ENCODE data around the gene HSD17B4. TPM values are rescaled to one million over a fixed set of nuclear protein-coding genes. Genes with fewer than 3 reads are reported as not detected.
A peak's percentile ranks its signal among the peaks of the same experiment; 100 is the strongest.

Gene HSD17B4
- total RNA-seq, 1 donor from 2014 or later: 204 TPM

GRCh38 chr5:119524485-119524884, 72.2 kb downstream of the HSD17B4 start:
- no peak for TF ChIP-seq CTCF (conservative IDR thresholded peaks at IDR 0.05)
- Mint-ChIP-seq H3K27me3 (no peaks in the 10 kb centered on the region), H3K9me3 (no peaks in the 10 kb centered on the region), H3K27ac (no peak overlapping the region), H3K4me3 (no peak overlapping the region), H3K4me1 (ENCODE audit: unreplicated experiment) (no peaks in the 10 kb centered on the region), H3K36me3 (peaks cover 8% of the 10 kb centered on the region)
- DNase-seq (ENCODE audit: extremely low spot score, unreplicated experiment): no peak

GRCh38 chr5:119527351-119527750, 75.1 kb downstream of the HSD17B4 start:
- Mint-ChIP-seq H3K27me3 (no peaks in the 10 kb centered on the region), H3K4me3 (no peak overlapping the region), H3K27ac (no peak overlapping the region), H3K9me3 (no peaks in the 10 kb centered on the region), H3K4me1 (ENCODE audit: unreplicated experiment) (no peaks in the 10 kb centered on the region), H3K36me3 (peaks cover 9% of the 10 kb centered on the region)
- no peak for DNase-seq (ENCODE audit: extremely low spot score, unreplicated experiment)
- TF ChIP-seq CTCF (conservative IDR thresholded peaks at IDR 0.05): no peak

- Mint-ChIP-seq H3K9me3 (no peaks in the 10 kb centered on the region), H3K36me3 (peaks cover 11% of the 10 kb centered on the region), H3K4me3 (no peak overlapping the region), H3K4me1 (ENCODE audit: unreplicated experiment) (no peaks in the 10 kb centered on the region), H3K27me3 (no peaks in the 10 kb centered on the region), H3K27ac (no peak overlapping the region)
- DNase-seq (ENCODE audit: extremely low spot score, unreplicated experiment): no peak
- no peak for TF ChIP-seq CTCF (conservative IDR thresholded peaks at IDR 0.05)
These were observed 77.5 kb downstream of the HSD17B4 start for GRCh38 chr5:119529811-119530210.

GRCh38 chr5:119532637-119533036, 80.3 kb downstream of the HSD17B4 start:
- Mint-ChIP-seq H3K9me3 (no peaks in the 10 kb centered on the region), H3K4me3 (no peak overlapping the region), H3K27me3 (no peaks in the 10 kb centered on the region), H3K27ac (no peak overlapping the region), H3K36me3 (peaks cover 15% of the 10 kb centered on the region), H3K4me1 (ENCODE audit: unreplicated experiment) (no peaks in the 10 kb centered on the region)
- TF ChIP-seq CTCF (conservative IDR thresholded peaks at IDR 0.05): no peak
- DNase-seq (ENCODE audit: extremely low spot score, unreplicated experiment): no peak

- Mint-ChIP-seq H3K27me3 (no peaks in the 10 kb centered on the region), H3K4me1 (ENCODE audit: unreplicated experiment) (no peaks in the 10 kb centered on the region), H3K27ac (peak overlapping the region; percentile 12), H3K36me3 (peaks cover 32% of the 10 kb centered on the region), H3K9me3 (no peaks in the 10 kb centered on the region), H3K4me3 (no peak overlapping the region)
- no peak for TF ChIP-seq CTCF (conservative IDR thresholded peaks at IDR 0.05)
- DNase-seq (ENCODE audit: extremely low spot score, unreplicated experiment): no peak
These were observed 85.4 kb downstream of the HSD17B4 start for GRCh38 chr5:119537704-119538103.

- Mint-ChIP-seq H3K27me3 (no peaks in the 10 kb centered on the region), H3K4me3 (no peak overlapping the region), H3K9me3 (no peaks in the 10 kb centered on the region), H3K36me3 (peaks cover 22% of the 10 kb centered on the region), H3K4me1 (ENCODE audit: unreplicated experiment) (no peaks in the 10 kb centered on the region), H3K27ac (no peak overlapping the region)
- no peak for TF ChIP-seq CTCF (conservative IDR thresholded peaks at IDR 0.05)
- DNase-seq (ENCODE audit: extremely low spot score, unreplicated experiment): no peak
These were observed 89.4 kb downstream of the HSD17B4 start for GRCh38 chr5:119541716-119542115.
